MM.1S (cell line): ENCODE data around the gene OLIG1.

Experiments used
- CTCF ChIP-seq: fragments of 300-600 bp; sonication (generic); IDR thresholded peaks from 2 replicates; pipeline ENCODE4 v1.5.1; 2016; ENCODE audit warnings: antibody characterized with exemption, low read length, mixed read lengths
- EZH2 ChIP-seq: fragments of 300-600 bp; sonication (generic); optimal IDR thresholded peaks from 2 replicates; pipeline ENCODE3; 2017; ENCODE audit warnings: low read depth, mild to moderate bottlenecking, antibody characterized with exemption, low read length, mixed read lengths

DNA sequence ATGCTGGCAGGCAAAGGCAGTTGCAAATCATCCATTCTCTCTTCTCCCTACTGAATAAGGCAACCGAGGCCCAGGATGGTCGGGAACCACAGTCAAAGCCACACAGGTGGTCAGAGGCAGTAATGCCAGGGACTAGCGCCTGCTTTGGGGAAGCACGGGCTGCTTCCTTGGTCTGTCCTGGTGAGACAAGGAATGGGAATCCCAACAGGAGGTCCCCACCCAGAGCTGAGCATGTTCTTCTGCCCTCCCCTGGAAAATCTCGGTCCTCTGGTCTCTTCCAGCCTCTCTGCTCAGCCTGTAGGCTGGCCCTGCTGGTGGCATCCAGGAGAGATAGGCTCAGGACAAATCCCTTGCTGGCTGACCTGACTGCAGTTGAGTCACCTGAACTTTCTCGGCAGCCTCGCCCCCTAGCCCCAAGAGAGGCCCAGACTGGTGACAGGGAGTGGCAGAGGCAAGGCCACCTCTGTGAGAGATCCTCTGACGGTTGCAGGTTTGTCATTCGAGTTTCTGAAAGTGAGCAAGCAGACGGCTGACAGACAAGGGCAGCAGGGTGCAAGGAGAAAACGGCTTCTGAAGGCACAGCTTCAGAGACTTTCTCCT lies 5.8 kb downstream of the OLIG1 start:
- TF ChIP-seq EZH2 (no peak), CTCF (no peak)
